NOMO-1 treated with dmso at 0.1 percent for 144 hours (cell line): ENCODE measurements around the gene MAGEB5.
"Not testable (repeated sequence)": the region's sequence is repeated elsewhere in the genome, so short reads cannot be mapped to it uniquely, and the experiment has no call there.

Source experiments
- DNase-seq: peaks from one replicate; lab custom pipeline; 2025; ENCODE audit not compliant: unreplicated experiment; lab: John Stamatoyannopoulos, UW

Gene MAGEB5, protein sequence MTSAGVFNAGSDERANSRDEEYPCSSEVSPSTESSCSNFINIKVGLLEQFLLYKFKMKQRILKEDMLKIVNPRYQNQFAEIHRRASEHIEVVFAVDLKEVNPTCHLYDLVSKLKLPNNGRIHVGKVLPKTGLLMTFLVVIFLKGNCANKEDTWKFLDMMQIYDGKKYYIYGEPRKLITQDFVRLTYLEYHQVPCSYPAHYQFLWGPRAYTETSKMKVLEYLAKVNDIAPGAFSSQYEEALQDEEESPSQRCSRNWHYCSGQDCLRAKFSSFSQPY

DNA sequence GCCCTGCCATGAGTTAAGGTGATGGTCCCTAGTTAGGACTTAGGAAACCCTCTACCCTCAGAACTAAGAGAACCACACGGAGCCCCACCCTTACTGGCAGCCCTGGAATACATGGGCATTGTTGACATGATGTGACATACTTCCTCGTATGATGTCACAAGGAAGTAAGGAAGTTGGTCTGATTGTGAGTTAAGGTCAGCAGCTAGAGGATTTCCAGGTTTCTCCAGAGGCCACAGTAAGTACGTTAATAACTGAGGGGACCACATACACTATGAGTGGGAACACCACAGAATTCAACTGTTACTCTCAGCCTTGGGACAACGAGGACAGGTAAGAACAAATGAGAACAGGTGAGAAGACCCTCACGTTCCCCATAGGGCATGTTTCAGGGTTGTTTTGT lies at the start of gene MAGEB5:
MAGEB5 (plus strand) TSS at position 301 of the 400 bp plus-strand sequence. CDS start 1,133 bp downstream, outside the sequence.
- DNase-seq, result no peak

DNA sequence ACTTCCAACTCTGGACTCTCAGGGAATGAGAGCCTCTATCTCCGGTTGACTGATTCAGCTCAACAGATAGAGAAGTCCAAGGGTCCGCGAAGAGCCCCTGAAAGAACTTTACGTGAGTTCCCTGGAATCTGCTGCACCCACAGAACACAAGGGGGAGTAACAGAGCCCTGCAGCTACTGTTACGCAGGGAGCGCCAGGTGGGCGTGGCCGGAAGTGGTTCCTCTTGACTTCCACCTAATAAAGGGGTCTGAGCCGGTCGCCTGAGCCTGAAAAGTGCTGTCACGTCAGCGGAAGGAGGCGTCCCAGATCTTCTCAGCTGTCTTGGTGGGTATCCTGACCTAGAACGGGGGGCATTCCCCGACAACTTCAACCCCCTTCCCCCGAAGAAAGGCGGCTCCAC lies 23.8 kb upstream of the MAGEB5 start, which contains the start of gene MAGEB6:
MAGEB6 (plus strand) TSS at position 237 of the 400 bp plus-strand sequence. CDS start 1,407 bp downstream, outside the sequence.
- no peak for DNase-seq

DNA sequence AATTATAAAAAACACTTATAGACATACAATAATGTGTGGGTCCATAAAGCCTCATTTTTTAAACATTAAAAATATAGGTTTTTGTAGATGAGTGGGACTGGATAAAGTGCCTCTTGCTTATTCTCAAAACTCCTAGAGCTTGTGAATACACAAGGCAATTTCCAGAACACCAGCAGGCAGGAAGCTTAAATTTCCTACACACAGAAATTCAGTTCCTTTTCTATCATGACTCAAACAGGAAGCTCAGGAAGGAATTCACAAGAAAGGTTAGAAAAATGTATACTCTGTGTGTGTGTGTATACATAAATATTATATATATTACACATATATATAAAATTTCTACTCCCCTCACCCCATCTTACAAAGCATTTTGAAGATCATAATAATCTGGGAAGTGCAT lies 12.4 kb upstream of the MAGEB5 start:
- DNase-seq, result no peak

DNA sequence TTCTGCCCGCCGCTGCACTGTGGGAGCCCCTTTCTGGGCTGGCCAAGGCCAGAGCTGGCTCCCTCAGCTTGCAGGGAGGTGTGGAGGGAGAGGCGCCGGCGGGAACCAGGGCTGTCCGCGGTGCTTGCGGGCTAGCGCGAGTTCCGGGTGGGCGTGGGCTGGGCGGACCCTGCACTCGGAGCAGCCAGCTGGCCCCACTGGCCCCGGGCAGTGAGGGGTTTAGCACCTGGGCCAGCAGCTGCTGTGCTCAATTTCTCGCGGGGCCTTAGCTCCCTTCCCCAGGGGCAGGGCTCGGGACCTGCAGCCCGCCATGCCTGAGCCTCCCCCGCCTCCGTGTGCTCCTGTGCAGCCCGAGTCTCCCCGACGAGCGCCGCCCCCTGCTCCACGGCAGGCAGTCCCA lies 11.3 kb upstream of the MAGEB5 start:
- DNase-seq, result not testable (repeated sequence)

DNA sequence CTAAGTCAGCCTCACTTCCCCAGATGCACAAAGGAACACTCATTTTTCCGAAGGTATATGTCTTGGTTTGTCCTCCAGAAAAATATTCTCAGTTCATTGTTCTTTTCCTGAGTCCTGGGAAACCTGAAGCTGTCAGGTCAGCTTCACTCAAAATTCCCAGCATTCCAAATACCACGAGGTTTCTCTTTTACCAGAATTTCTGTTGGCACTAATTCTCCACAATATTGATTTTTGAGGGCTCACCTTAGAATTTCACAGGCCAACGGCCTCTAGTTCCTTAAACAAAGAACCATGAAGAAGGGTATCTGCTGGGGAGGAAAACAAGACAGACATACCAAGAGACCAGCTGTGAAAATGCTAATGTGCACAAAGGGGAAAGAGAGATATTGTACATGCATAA lies 8.0 kb upstream of the MAGEB5 start:
- no peak for DNase-seq

DNA sequence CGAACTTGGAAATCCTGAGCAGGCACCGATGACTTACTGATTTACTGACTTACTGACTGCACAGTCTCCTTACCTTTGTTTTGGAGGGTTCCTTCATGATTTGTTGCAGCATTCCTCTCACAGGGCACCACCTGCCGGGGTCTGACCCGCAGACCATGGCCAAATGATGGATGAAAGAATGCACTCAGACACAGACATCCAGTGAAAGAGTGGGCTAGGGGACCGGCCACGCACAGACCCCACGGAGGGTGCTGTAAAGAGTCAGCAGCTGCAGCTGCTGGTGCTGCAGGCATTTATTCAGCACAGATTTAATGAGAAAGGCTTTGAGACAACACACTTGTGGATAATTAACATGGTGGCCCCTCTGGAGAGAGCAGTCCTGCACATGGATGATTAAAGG lies 3.4 kb downstream of the MAGEB5 start:
- no peak for DNase-seq

DNA sequence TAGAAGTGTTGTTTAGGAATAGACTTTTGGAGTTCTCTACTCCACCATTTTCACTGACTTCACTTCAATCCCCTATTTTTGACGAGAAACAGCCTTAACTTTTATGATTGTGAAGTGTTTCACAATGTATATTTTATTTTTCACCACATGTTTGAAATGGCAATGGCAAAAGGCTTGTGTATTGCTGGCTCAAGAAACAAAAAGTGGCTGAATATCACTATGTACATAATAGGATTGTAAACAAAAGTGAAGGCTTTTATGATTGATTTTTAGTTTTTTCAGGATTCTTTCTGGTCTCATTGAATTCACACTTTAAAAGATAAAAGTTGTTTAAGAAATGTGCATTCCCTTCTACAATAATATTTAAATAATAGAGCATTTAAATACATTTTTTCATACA lies 18.2 kb downstream of the MAGEB5 start:
- DNase-seq, result no peak

DNA sequence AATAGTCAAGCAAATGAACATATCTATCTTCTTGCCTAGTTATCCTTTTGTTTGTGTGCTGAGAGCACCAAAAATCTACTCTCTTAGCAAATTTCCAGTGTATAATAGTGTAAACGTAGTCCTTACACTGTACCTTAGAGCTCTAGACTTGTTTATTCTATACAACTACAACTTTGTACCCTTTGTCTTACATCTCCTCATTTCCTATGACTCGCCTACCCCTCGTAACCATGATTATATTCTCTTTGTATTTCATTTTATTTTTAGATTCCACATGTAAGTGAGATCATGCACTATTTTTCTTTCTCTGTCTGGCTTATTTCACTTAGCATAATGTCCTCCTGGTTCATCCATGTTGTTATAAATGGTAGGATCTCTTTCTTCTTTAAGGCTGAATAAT lies 37.6 kb downstream of the MAGEB5 start:
- no peak for DNase-seq

DNA sequence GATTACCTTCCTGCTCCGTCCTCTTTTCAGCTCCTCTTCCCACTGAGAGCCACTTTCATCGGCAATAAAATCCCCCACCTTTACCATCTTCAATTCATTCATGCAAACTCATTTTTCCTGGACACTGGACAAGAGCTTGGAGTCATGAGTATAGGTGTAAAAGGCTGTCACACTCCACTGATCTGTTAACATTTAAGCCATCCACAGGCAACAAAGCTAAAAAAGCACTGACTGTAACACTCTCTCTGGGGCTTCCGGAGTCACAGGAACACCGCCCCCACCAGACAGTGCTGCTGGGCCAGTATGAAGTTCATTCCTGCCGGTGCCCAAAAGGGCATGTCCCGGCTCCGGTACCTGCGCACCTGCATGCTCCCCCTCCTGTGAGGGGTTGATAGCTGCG lies 38.5 kb downstream of the MAGEB5 start:
- DNase-seq, result no peak

DNA sequence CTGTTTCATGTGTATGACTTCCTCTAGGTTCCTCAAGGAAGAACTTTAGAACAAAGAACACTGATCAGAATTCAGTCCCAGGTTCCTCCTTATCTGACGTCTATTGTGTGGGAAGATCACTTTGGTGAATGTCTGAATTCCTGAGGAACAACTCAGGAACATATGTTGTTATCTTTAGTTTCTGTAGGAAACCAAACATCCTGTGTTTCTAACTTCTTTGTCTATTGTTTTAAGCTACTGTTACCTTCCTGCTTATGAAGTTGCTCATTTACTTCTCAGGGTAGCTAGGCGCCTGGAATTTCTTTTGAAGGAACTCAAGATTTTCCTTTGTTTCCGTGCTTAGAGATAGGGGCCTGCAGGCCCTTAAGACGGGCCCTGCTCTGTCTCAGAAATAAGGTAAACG lies 46.2 kb downstream of the MAGEB5 start:
- DNase-seq, result no peak
